Loucy (cell line): ENCODE data around the gene ADGRB3.

Source experiments
- EZH2phosphoT487 ChIP-seq: fragments of 200-600 bp; IDR thresholded peaks from 2 replicates; pipeline ENCODE4 v1.6.1; 2018; ENCODE audit warnings: antibody characterized with exemption, mild to moderate bottlenecking, moderate library complexity, borderline replicate concordance
- TF ChIP-seq, protein P1 (sequence below): fragments of 200-600 bp; sonication (generic); conservative IDR thresholded peaks from 2 replicates; pipeline ENCODE4 v1.5.1; 2014; ENCODE audit warnings: mild to moderate bottlenecking, antibody characterized with exemption, low read length

DNA sequence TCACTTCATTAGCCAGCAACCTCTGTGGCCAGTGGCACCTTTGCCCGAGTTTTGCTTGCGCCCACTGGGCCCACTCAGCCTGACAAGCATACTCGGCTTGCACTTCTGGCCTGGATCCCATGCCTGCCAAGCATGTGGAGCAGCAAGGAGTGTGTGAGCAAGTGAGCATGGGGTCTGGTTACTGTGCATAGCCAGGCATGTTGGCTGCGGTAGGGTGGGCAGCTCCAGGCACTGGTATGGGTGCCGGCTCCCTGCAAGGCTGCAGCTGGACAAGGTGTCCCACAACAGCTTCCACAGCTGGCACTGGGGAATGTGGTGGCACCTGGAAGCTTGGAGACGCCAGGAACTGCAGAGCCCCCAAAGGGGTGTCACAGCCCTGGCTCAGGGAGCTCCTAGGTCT is 510.0 kb downstream of the ADGRB3 start:
- TF ChIP-seq, protein P1, sequence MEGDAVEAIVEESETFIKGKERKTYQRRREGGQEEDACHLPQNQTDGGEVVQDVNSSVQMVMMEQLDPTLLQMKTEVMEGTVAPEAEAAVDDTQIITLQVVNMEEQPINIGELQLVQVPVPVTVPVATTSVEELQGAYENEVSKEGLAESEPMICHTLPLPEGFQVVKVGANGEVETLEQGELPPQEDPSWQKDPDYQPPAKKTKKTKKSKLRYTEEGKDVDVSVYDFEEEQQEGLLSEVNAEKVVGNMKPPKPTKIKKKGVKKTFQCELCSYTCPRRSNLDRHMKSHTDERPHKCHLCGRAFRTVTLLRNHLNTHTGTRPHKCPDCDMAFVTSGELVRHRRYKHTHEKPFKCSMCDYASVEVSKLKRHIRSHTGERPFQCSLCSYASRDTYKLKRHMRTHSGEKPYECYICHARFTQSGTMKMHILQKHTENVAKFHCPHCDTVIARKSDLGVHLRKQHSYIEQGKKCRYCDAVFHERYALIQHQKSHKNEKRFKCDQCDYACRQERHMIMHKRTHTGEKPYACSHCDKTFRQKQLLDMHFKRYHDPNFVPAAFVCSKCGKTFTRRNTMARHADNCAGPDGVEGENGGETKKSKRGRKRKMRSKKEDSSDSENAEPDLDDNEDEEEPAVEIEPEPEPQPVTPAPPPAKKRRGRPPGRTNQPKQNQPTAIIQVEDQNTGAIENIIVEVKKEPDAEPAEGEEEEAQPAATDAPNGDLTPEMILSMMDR: no peak
- TF ChIP-seq EZH2phosphoT487: no peak
